Measurements from ENCODE around the gene THSD4. TPM values are rescaled to one million over a fixed set of nuclear protein-coding genes. Genes with fewer than 3 reads are reported as not detected.

THSD4 gene
- total and polyA plus RNA-seq, 2 of the 4 experiments (the other 2 are of a cell fraction): 25.5 to 31.1 TPM

DNA sequence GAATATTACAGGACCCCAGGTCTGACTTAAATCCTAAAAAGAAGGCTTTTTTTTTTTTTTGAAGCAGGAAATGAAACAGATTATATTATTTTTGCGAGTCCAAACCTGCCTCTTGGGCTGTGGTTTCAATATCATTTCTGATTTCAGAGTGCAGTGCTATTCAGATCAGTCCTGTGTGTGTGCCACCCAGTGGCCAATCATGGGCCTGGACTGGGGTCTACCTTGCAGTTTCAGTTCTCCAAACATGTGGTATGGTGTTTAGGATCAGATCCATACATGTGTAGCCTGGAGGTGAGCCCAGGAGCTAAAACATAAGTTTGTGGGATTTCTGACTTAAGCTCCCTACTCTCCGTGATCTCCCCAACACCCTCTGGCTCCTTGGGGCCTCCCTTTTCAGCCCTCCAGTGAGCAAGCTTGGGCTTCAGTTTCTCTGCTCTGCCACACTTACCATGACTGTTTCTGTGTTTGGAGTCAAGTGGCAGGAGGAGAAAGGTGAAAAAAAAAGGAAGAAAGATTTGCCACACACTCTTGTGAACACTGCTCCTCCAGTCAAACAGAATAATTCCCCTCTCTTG, 12.1 kb upstream of the THSD4 start:
- H3K9ac ChIP-seq (ENCODE audit: low read depth, low read length): no peak overlapping the region
- peak overlapping the region; percentile 0; the same call in 1 of the 3 replicates for H2BK15ac ChIP-seq (ENCODE audit: low read depth, low read length)
- no peaks in the 10 kb centered on the region for H3K27me3 ChIP-seq (ENCODE audit: control insufficient read depth, insufficient read depth, low read length)
- CTCF ChIA-PET: interaction anchor here (0.6 to 1.6 kb wide), 8 partner anchors 9 to 421 kb away, joined by 3 to 10 read pairs (median 3); no protein-coding TSS in a partner anchor
- peaks cover 2% of the 10 kb centered on the region; the same call in 1 of the 2 replicates for H3K9me1 ChIP-seq (ENCODE audit: insufficient read depth, low read length)
- peak overlapping the region; percentile 10; the same call in 1 of the 2 replicates for H2BK20ac ChIP-seq (ENCODE audit: low read depth, low read length)
- no CpG with 5 or more reads among the region's 2 CpGs for WGBS, 2 experiments (ENCODE audit: extremely low coverage in 2 of 2, insufficient read length in 1 of 2)
- peak overlapping the region; percentile 7; the same call in 1 of the 2 replicates for H2BK120ac ChIP-seq (ENCODE audit: low read depth, low read length)
- no TSS peak for BruUV-seq (replicated peaks)
- H3K9me3 ChIP-seq (ENCODE audit: control insufficient read depth, insufficient read depth, low read length): no peaks in the 10 kb centered on the region
- H3K36me3 ChIP-seq (ENCODE audit: control insufficient read depth, insufficient read depth, low read length): no peaks in the 10 kb centered on the region
- in situ Hi-C loops (cut with MboI; ENCODE audit: low sequenced_read_pairs): loop anchor here (10.0 kb wide), 1 partner anchor 208 kb away; the partner anchor contains the start of genes LRRC49 and THAP10
- peak; percentile 99 for ATAC-seq (ENCODE audit: low read depth)
- H4K91ac ChIP-seq (ENCODE audit: insufficient read depth, low read depth, low read length): peak overlapping the region; percentile 54; the same call in 1 of the 2 replicates
- peak overlapping the region; percentile 63; the same call in 1 of the 2 replicates for H3K18ac ChIP-seq (ENCODE audit: low read depth, low read length)
- H3K4me2 ChIP-seq (ENCODE audit: low read depth, low read length): no peak overlapping the region
- H3K23ac ChIP-seq (ENCODE audit: low read depth, low read length): no peak overlapping the region
- TF ChIP-seq SMC3 (IDR thresholded peaks at IDR 0.05; ENCODE audit: low read depth, low read length) (peak; percentile 72), CEBPB (IDR thresholded peaks at IDR 0.05; ENCODE audit: low read depth, low read length) (no peak), RCOR1 (IDR thresholded peaks at IDR 0.05; ENCODE audit: insufficient replicate concordance, low read length) (no peak), MXI1 (IDR thresholded peaks at IDR 0.05; ENCODE audit: borderline replicate concordance, low read depth, low read length) (no peak), POLR2A (IDR thresholded peaks at IDR 0.05; ENCODE audit: low read depth, low read length) (no peak), RAD21 (IDR thresholded peaks at IDR 0.05; ENCODE audit: low read length) (peak; percentile 67)
- TF ChIP-seq, protein P1, sequence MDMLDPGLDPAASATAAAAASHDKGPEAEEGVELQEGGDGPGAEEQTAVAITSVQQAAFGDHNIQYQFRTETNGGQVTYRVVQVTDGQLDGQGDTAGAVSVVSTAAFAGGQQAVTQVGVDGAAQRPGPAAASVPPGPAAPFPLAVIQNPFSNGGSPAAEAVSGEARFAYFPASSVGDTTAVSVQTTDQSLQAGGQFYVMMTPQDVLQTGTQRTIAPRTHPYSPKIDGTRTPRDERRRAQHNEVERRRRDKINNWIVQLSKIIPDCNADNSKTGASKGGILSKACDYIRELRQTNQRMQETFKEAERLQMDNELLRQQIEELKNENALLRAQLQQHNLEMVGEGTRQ (IDR thresholded peaks at IDR 0.05; ENCODE audit: low read depth, low read length): no peak
- TF ChIP-seq, protein P2, sequence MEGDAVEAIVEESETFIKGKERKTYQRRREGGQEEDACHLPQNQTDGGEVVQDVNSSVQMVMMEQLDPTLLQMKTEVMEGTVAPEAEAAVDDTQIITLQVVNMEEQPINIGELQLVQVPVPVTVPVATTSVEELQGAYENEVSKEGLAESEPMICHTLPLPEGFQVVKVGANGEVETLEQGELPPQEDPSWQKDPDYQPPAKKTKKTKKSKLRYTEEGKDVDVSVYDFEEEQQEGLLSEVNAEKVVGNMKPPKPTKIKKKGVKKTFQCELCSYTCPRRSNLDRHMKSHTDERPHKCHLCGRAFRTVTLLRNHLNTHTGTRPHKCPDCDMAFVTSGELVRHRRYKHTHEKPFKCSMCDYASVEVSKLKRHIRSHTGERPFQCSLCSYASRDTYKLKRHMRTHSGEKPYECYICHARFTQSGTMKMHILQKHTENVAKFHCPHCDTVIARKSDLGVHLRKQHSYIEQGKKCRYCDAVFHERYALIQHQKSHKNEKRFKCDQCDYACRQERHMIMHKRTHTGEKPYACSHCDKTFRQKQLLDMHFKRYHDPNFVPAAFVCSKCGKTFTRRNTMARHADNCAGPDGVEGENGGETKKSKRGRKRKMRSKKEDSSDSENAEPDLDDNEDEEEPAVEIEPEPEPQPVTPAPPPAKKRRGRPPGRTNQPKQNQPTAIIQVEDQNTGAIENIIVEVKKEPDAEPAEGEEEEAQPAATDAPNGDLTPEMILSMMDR (conservative IDR thresholded peaks at IDR 0.05; ENCODE audit: low read depth, low read length): peak; percentile 63
- H3K4ac ChIP-seq (ENCODE audit: low read depth, low read length): peak overlapping the region; percentile 0; the same call in 1 of the 2 replicates
- H3K27ac ChIP-seq (ENCODE audit: insufficient read depth, low read length): no peak overlapping the region
- POLR2A ChIA-PET (ENCODE audit: unreplicated experiment): no interaction called here
- H4K8ac ChIP-seq (ENCODE audit: low read depth in 2 of 2, low read length in 2 of 2): peak overlapping the region in 1 of 2 experiments; percentile 3; a peak in 2 of 4 replicates
- H2AK5ac ChIP-seq (ENCODE audit: low read depth, low read length): no peak overlapping the region; the same call in 1 of the 2 replicates
- dilution Hi-C loops (cut with HindIII; ENCODE audit: low sequenced_read_pairs, unreplicated experiment): no loop called here
- H2AFZ ChIP-seq (replicated peaks; ENCODE audit: low read length, poor library complexity): no peak overlapping the region
- H3K14ac ChIP-seq (replicated peaks; ENCODE audit: low read depth, low read length): no peak overlapping the region
- peak overlapping the region; percentile 41 for H2BK5ac ChIP-seq (ENCODE audit: low read depth, low read length, poor library complexity, severe bottlenecking)
- H3K4me3 ChIP-seq (ENCODE audit: insufficient read depth, low read depth, low read length): no peak overlapping the region
- no peaks in the 10 kb centered on the region for H3K79me1 ChIP-seq (ENCODE audit: low read depth in 1 of 2, low read length in 2 of 2)
- H3K56ac ChIP-seq (ENCODE audit: extremely low read depth, insufficient read depth, low read length): no peak overlapping the region
- H4K20me1 ChIP-seq (ENCODE audit: insufficient read depth, low read length): no peaks in the 10 kb centered on the region
- intact Hi-C loops (cut with micrococcal nuclease): loop anchor here (1.0 to 5.0 kb wide), 3 partner anchors 92 to 211 kb away; partner anchors contain the start of genes LRRC49 and THAP10
- peak overlapping the region; percentile 15 for H2AK9ac ChIP-seq (replicated peaks; ENCODE audit: low read depth, low read length, poor library complexity)
- peak; percentile 68 for DNase-seq
- H4K5ac ChIP-seq (ENCODE audit: low read depth, low read length): peak overlapping the region; percentile 50
- peaks cover 3% of the 10 kb centered on the region; the same call in 1 of the 2 replicates for H3K4me1 ChIP-seq (ENCODE audit: control insufficient read depth, insufficient read depth, low read length)

Measured in IMR-90 (cell line).